HepG2 (cell line): Measurements from ENCODE around the gene MTG1. TPM values are rescaled to one million over a fixed set of nuclear protein-coding genes. Genes with fewer than 3 reads are reported as not detected.

ENCODE experiments used
- AGO1 ChIP-seq: fragments of 200-400 bp; formaldehyde crosslinking; IDR thresholded peaks from 2 replicates; pipeline ENCODE4 v1.6.1; 2017; ENCODE audit warnings: mild to moderate bottlenecking, low read depth, low read length, moderate library complexity; ENCODE audit not compliant: poor library complexity, severe bottlenecking
- AKAP8 ChIP-seq: sonication (generic); formaldehyde crosslinking; IDR thresholded peaks from 2 replicates; pipeline ENCODE4 v1.5.1; 2020; ENCODE audit warnings: mild to moderate bottlenecking, missing genetic modification reagents
- CHCHD3 ChIP-seq: sonication (generic); formaldehyde crosslinking; IDR thresholded peaks from 2 replicates; pipeline ENCODE4 v1.8.0; 2022; ENCODE audit warnings: mild to moderate bottlenecking, missing genetic modification reagents, moderate library complexity
- ESRRA ChIP-seq: sonication (generic); formaldehyde crosslinking; IDR thresholded peaks from 2 replicates; pipeline ENCODE4 v1.5.1; 2020; ENCODE audit warnings: mild to moderate bottlenecking, low read depth, missing genetic modification reagents
- FOSL1 ChIP-seq: sonication (generic); formaldehyde crosslinking; IDR thresholded peaks from 2 replicates; pipeline ENCODE4 v1.9.0; 2021; ENCODE audit warnings: missing genetic modification reagents, borderline replicate concordance
- FOXA3 ChIP-seq: IDR thresholded peaks from 2 replicates; pipeline ENCODE4 v1.6.1; 2016; ENCODE audit warnings: missing genetic modification reagents, missing compliant biosample characterization
- JUN ChIP-seq: sonication (generic); formaldehyde crosslinking; IDR thresholded peaks from 2 replicates; pipeline ENCODE4 v1.4.0; 2020; ENCODE audit warnings: mild to moderate bottlenecking, missing genetic modification reagents
- JUNB ChIP-seq: sonication (generic); formaldehyde crosslinking; IDR thresholded peaks from 2 replicates; pipeline ENCODE4 v1.8.0; 2022; ENCODE audit warnings: missing genetic modification reagents, mild to moderate bottlenecking, borderline replicate concordance
- NFE2L1 ChIP-seq: sonication (generic); formaldehyde crosslinking; IDR thresholded peaks from 2 replicates; pipeline ENCODE4 v1.4.0; 2020; ENCODE audit warnings: missing genetic modification reagents, mild to moderate bottlenecking, borderline replicate concordance
- PHF21A ChIP-seq: sonication (generic); formaldehyde crosslinking; IDR thresholded peaks from 2 replicates; pipeline ENCODE4 v1.5.0; 2020; ENCODE audit warnings: mild to moderate bottlenecking, missing genetic modification reagents
- RAD21 ChIP-seq: fragments of 450-650 bp; formaldehyde crosslinking; IDR thresholded peaks from 2 replicates; pipeline ENCODE4 v1.5.0; 2020; ENCODE audit warnings: mild to moderate bottlenecking
- RBM39 ChIP-seq: fragments of 200-400 bp; formaldehyde crosslinking; IDR thresholded peaks from one replicate; pipeline ENCODE4 v1.6.1; 2018; ENCODE audit warnings: antibody characterized with exemption, mild to moderate bottlenecking, low read depth, low read length; ENCODE audit not compliant: poor library complexity, severe bottlenecking
- SOX5 ChIP-seq: IDR thresholded peaks from 2 replicates; pipeline ENCODE4 v1.6.1; 2016; ENCODE audit warnings: borderline replicate concordance
- TEAD3 ChIP-seq: optimal IDR thresholded peaks from 2 replicates; pipeline ENCODE3; 2016; ENCODE audit warnings: borderline replicate concordance
- ZBTB7A ChIP-seq: sonication (generic); formaldehyde crosslinking; IDR thresholded peaks from 2 replicates; pipeline ENCODE4 v1.8.0; 2022; ENCODE audit warnings: mild to moderate bottlenecking, missing genetic modification reagents
- ZFX ChIP-seq: sonication (generic); formaldehyde crosslinking; IDR thresholded peaks from 2 replicates; pipeline ENCODE4 v1.4.0; 2020; ENCODE audit warnings: mild to moderate bottlenecking, low read depth, missing genetic modification reagents, moderate library complexity
- ZNF326 ChIP-seq: sonication (generic); formaldehyde crosslinking; IDR thresholded peaks from 2 replicates; pipeline ENCODE4 v1.4.0; 2020; ENCODE audit warnings: missing genetic modification reagents, borderline replicate concordance
- ZNF644 ChIP-seq: IDR thresholded peaks from 2 replicates; pipeline ENCODE4 v1.6.1; 2016; ENCODE audit warnings: low read depth
- polyA plus RNA-seq, 8 experiments: library from polyadenylated mRNA; depleted of rRNA in 3 of 8; stranded (reverse) in 7 of 8; unstranded in 1 of 8; fragments of >200 nt; fragmentation: Illumina TruSeq in 4 of 8; extraction: Trizol in 4 of 8; gene quantifications; 2 replicates each; pipeline versions ENCODE4 v1.2.1 to v1.2.3, GENCODE V29; 2011 to 2016; ENCODE audit warnings: low read depth in 4 of 8, missing spikeins in 1 of 8, mixed read lengths in 1 of 8; ENCODE audit not compliant: insufficient read depth in 1 of 8
- total RNA-seq, 5 experiments: library from RNA; depleted of rRNA; stranded (reverse); fragments of >200 nt; fragmentation: Illumina TruSeq; extraction: Trizol; gene quantifications; 2 replicates each; pipeline ENCODE4 v1.2.3, GENCODE V29; 2016; ENCODE audit warnings: low read depth in 1 of 5
- TF ChIP-seq, protein P1 (sequence below): IDR thresholded peaks from 2 replicates; pipeline ENCODE4 v1.6.1; 2016; ENCODE audit warnings: missing genetic modification reagents, missing compliant biosample characterization
- TF ChIP-seq, protein P2 (sequence below): sonication (generic); formaldehyde crosslinking; IDR thresholded peaks from 2 replicates; pipeline ENCODE4 v1.4.0; 2020; ENCODE audit warnings: missing genetic modification reagents
- TF ChIP-seq, protein P3 (sequence below): sonication (generic); formaldehyde crosslinking; IDR thresholded peaks from 2 replicates; pipeline ENCODE4 v1.4.0; 2020; ENCODE audit warnings: missing genetic modification reagents
- TF ChIP-seq, protein P4 (sequence below): sonication (generic); formaldehyde crosslinking; IDR thresholded peaks from 2 replicates; pipeline ENCODE4 v1.5.1; 2020; ENCODE audit warnings: mild to moderate bottlenecking, moderate library complexity, missing genetic modification reagents
- TF ChIP-seq, protein P5 (sequence below): sonication (generic); formaldehyde crosslinking; IDR thresholded peaks from 2 replicates; pipeline ENCODE4 v1.9.0; 2022; ENCODE audit warnings: missing genetic modification reagents, mild to moderate bottlenecking, borderline replicate concordance

MTG1 gene
- total and polyA plus RNA-seq, 2 of the 13 experiments (the other 11 are each of a cell fraction or from before 2014, with no cell fraction given) = 42.0 to 103 TPM

DNA sequence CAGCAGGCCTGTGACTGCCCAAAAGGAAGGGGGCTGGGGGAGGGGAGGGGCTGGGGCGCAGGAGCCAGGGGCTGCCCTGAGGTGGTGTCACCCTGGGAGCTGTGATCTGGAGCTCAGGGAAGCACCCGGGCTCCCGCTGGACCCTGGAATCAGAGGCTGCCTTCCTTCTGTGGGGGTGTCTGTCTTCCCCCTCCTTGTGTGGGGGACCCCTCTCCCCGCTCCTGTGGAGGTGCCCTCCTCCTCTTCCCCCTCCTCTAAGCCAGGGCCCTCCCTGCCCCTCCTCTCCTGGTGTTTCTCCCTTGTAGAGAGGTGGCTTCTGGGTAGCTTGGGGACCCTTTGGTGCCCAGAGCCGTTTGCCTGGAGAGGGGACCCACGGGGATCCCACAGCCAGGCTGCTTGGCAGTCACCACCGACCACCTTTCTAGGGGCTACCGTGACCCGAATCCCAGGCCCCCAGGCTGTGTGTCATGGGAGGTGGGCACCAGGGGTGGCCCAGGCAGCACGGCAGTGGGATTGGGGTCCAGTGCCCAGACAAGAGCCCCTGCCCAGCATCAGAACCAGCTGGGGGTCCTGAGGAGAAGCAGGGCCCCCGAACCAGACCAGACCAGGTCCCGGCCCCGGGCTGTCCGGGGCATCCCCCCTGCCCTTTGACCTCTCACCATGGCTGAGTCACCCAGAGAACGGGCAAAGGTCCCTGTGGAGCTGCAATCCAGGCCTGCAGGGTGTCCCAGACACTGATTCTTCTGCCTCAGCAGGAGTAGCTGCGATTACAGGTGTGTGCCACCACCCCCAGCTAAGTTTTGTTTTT, 46.0 kb upstream of the MTG1 start (continued):
- TF ChIP-seq, protein P1, sequence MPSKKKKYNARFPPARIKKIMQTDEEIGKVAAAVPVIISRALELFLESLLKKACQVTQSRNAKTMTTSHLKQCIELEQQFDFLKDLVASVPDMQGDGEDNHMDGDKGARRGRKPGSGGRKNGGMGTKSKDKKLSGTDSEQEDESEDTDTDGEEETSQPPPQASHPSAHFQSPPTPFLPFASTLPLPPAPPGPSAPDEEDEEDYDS (CRISPR knock-in tag) = no peak
- peak; percentile 91; the same call in 1 of the 2 replicates for TF ChIP-seq JUNB (CRISPR knock-in tag)
- TF ChIP-seq ZBTB7A (CRISPR knock-in tag) = peak; percentile 89
- TF ChIP-seq, protein P2, sequence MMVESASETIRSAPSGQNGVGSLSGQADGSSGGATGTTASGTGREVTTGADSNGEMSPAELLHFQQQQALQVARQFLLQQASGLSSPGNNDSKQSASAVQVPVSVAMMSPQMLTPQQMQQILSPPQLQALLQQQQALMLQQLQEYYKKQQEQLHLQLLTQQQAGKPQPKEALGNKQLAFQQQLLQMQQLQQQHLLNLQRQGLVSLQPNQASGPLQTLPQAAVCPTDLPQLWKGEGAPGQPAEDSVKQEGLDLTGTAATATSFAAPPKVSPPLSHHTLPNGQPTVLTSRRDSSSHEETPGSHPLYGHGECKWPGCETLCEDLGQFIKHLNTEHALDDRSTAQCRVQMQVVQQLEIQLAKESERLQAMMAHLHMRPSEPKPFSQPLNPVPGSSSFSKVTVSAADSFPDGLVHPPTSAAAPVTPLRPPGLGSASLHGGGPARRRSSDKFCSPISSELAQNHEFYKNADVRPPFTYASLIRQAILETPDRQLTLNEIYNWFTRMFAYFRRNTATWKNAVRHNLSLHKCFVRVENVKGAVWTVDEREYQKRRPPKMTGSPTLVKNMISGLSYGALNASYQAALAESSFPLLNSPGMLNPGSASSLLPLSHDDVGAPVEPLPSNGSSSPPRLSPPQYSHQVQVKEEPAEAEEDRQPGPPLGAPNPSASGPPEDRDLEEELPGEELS (CRISPR knock-in tag) = peak; percentile 19; the same call in 1 of the 2 replicates
- TF ChIP-seq, protein P3, sequence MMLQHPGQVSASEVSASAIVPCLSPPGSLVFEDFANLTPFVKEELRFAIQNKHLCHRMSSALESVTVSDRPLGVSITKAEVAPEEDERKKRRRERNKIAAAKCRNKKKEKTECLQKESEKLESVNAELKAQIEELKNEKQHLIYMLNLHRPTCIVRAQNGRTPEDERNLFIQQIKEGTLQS (CRISPR knock-in tag) = peak; percentile 95
- TF ChIP-seq FOXA3 (CRISPR knock-in tag) = 0 out of 2 replicates have a peak, but pooled peaks have one; percentile 29
- peak; percentile 65; the same call in 1 of the 2 replicates for TF ChIP-seq ESRRA (CRISPR knock-in tag)
- peak; percentile 75 for TF ChIP-seq PHF21A
- TF ChIP-seq ZNF326 (CRISPR knock-in tag) = 0 out of 2 replicates have a peak, but pooled peaks have one; percentile 13
- no peak for TF ChIP-seq ZNF644
- TF ChIP-seq, protein P4, sequence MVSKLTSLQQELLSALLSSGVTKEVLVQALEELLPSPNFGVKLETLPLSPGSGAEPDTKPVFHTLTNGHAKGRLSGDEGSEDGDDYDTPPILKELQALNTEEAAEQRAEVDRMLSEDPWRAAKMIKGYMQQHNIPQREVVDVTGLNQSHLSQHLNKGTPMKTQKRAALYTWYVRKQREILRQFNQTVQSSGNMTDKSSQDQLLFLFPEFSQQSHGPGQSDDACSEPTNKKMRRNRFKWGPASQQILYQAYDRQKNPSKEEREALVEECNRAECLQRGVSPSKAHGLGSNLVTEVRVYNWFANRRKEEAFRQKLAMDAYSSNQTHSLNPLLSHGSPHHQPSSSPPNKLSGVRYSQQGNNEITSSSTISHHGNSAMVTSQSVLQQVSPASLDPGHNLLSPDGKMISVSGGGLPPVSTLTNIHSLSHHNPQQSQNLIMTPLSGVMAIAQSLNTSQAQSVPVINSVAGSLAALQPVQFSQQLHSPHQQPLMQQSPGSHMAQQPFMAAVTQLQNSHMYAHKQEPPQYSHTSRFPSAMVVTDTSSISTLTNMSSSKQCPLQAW (CRISPR knock-in tag) = 0 out of 2 replicates have a peak, but pooled peaks have one; percentile 42
- TF ChIP-seq JUN (CRISPR knock-in tag) = peak; percentile 67; the same call in 1 of the 2 replicates
- no peak for TF ChIP-seq NFE2L1 (CRISPR knock-in tag)
- peak; percentile 96 for TF ChIP-seq AKAP8 (CRISPR knock-in tag)
- peak; percentile 23 for TF ChIP-seq RBM39
- TF ChIP-seq TEAD3 (CRISPR knock-in tag) = peak; percentile 26
- TF ChIP-seq CHCHD3 (CRISPR knock-in tag) = no peak
- peak; percentile 38 for TF ChIP-seq RAD21 (CRISPR knock-in tag)
- TF ChIP-seq FOSL1 (CRISPR knock-in tag) = peak; percentile 91
- TF ChIP-seq SOX5 = peak; percentile 15; the same call in 1 of the 2 replicates
- TF ChIP-seq, protein P5, sequence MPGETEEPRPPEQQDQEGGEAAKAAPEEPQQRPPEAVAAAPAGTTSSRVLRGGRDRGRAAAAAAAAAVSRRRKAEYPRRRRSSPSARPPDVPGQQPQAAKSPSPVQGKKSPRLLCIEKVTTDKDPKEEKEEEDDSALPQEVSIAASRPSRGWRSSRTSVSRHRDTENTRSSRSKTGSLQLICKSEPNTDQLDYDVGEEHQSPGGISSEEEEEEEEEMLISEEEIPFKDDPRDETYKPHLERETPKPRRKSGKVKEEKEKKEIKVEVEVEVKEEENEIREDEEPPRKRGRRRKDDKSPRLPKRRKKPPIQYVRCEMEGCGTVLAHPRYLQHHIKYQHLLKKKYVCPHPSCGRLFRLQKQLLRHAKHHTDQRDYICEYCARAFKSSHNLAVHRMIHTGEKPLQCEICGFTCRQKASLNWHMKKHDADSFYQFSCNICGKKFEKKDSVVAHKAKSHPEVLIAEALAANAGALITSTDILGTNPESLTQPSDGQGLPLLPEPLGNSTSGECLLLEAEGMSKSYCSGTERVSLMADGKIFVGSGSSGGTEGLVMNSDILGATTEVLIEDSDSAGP (CRISPR knock-in tag) = peak; percentile 66; the same call in 1 of the 2 replicates
- peak; percentile 93 for TF ChIP-seq AGO1
- TF ChIP-seq ZFX (CRISPR knock-in tag) = peak; percentile 42; the same call in 1 of the 2 replicates
